GM12891 (cell line): ENCODE results near the gene GPATCH3.
A peak's percentile ranks its signal among the peaks of the same experiment; 100 is the strongest.
"Not testable (repeated sequence)": the region's sequence is repeated elsewhere in the genome, so short reads cannot be mapped to it uniquely, and the experiment has no call there.

Experiments
- DNase-seq: peaks from one replicate; pipeline ENCODE4 v3.0.0; 2011; ENCODE audit warnings: low spot score; ENCODE audit not compliant: insufficient read length
- FAIRE-seq: peaks from 2 replicates; lab custom pipeline; 2011; peaks lifted over from hg19 to GRCh38; lab: Jason Lieb, UNC
- PAX5 ChIP-seq: IDR thresholded peaks from 2 replicates; pipeline ENCODE4 v1.6.1; 2011; ENCODE audit warnings: low read length, moderate library complexity, mild to moderate bottlenecking; ENCODE audit not compliant: insufficient read depth, severe bottlenecking
- POLR2A ChIP-seq: IDR thresholded peaks from 2 replicates; pipeline ENCODE4 v1.6.1; 2011; ENCODE audit warnings: low read depth, low read length, control low read depth
- POLR2AphosphoS5 ChIP-seq: IDR thresholded peaks from 2 replicates; pipeline ENCODE4 v1.6.1; 2011; ENCODE audit warnings: low read depth, low read length, control low read depth
- POU2F2 ChIP-seq: IDR thresholded peaks from 2 replicates; pipeline ENCODE4 v1.6.1; 2011; ENCODE audit warnings: low read depth, mild to moderate bottlenecking, control low read depth, low read length, moderate library complexity
- SPI1 ChIP-seq: IDR thresholded peaks from 2 replicates; pipeline ENCODE4 v1.6.1; 2011; ENCODE audit warnings: low read depth, low read length, control low read depth
- TAF1 ChIP-seq: IDR thresholded peaks from 2 replicates; pipeline ENCODE4 v1.6.1; 2011; ENCODE audit warnings: low read depth, low read length, control low read depth

The GPATCH3 gene

DNA sequence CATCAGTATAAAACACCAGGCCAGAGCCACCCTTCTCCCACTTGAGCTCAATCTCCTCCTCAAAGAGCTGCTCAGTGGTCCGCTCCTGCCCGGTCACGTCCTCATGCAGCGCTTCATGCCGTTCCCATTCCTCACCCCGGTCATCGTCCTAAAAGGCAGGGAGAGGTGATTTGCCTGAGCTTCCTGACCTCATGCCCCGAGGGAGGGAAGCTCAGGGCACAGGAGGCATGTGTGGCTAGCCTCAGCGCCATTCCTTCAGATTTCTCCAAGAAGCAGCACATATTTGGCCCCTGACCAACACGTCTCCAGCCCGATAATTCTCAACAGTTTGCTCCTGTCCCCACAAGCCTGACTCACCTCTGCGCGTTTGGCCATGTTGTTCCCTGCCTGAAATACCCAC lies 6.0 kb downstream of the GPATCH3 start:
- TF ChIP-seq SPI1: no peak
- no peak for TF ChIP-seq POU2F2
- TF ChIP-seq PAX5: no peak
- no peak for TF ChIP-seq POLR2AphosphoS5
- no peak for TF ChIP-seq TAF1
- no peak for TF ChIP-seq POLR2A
- no peak for FAIRE-seq

GRCh38 chr1:26890467-26890796 lies 9.8 kb downstream of the GPATCH3 start:
- no peak for TF ChIP-seq POLR2A
- no peak for TF ChIP-seq TAF1
- TF ChIP-seq SPI1: no peak
- TF ChIP-seq POU2F2: no peak
- TF ChIP-seq POLR2AphosphoS5: no peak
- TF ChIP-seq PAX5: no peak
- no peak for DNase-seq
- FAIRE-seq: no peak

More for the DNA sequence above, 6.0 kb downstream of the GPATCH3 start:
- DNase-seq: no peak

- peak; percentile 96 for TF ChIP-seq POLR2A
- TF ChIP-seq POLR2AphosphoS5: peak; percentile 97
- peak; percentile 73 for TF ChIP-seq TAF1
- peak; percentile 64; the same call in 1 of the 2 replicates for TF ChIP-seq POU2F2
- TF ChIP-seq PAX5: no peak
- peak; percentile 79 for TF ChIP-seq SPI1
- peak; percentile 99 for FAIRE-seq
These were observed 10.5 kb downstream of the GPATCH3 start, which contains the start of gene GPN2 for GRCh38 chr1:26889551-26890466. TSS of gene GPN2 (minus strand) at chr1:26890283. CDS start at chr1:26890096, 187 bp downstream.

DNA sequence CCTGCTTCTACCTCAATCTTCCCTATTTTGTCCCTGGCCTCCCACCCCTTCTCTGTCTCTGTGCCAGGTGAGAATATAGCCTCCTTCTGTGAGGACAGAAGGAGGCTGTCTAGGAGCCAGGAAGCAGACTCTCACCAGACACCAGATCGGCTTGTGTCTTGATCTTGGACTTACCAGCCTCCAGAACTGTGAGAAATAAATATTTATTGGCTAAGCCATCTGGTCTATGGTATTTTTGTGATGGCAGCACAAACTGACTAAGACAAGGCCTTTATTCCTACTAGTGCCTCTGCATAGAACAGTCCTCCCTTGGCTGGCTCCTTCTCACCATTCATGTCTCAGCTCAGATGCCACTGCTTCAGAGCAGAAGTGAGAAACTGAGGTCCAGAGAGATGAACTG lies 12.0 kb downstream of the GPATCH3 start:
- DNase-seq (no peak), FAIRE-seq (no peak)
- TF ChIP-seq PAX5 (no peak), POLR2AphosphoS5 (no peak)

More at GRCh38 chr1:26889551-26890466, 10.5 kb downstream of the GPATCH3 start, which contains the start of gene GPN2:
- DNase-seq: peak; percentile 93

DNA sequence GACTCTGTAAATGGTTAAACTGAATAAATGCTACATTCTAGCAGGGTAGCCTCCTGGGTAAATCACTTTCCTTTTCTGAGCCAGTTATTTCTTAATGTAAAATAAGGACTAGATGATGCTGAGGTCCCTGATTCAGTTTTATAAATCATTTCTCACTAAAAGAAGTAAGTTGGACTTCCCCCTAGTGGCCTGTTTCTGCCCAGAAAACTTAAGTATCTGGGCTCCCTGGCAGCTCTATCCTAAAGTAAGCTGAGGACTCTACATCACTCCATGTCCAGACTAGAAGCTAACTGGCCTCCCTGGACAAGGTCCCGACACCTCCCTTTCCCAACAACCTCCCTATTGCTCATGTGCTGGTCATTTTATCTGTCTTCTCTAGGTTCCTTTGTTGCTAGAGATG lies 13.1 kb downstream of the GPATCH3 start:
- no peak for DNase-seq
- FAIRE-seq: no peak

GRCh38 chr1:26882696-26883463 lies 17.4 kb downstream of the GPATCH3 start:
- no peak for DNase-seq
- TF ChIP-seq POU2F2 (no peak), PAX5 (no peak), POLR2AphosphoS5 (no peak), SPI1 (no peak), TAF1 (no peak), POLR2A (no peak)
- no peak for FAIRE-seq

More for the DNA sequence above, 13.1 kb downstream of the GPATCH3 start:
- TF ChIP-seq TAF1: no peak
- no peak for TF ChIP-seq POLR2A
- TF ChIP-seq PAX5: no peak
- TF ChIP-seq SPI1: no peak
- TF ChIP-seq POLR2AphosphoS5: no peak
- no peak for TF ChIP-seq POU2F2

DNA sequence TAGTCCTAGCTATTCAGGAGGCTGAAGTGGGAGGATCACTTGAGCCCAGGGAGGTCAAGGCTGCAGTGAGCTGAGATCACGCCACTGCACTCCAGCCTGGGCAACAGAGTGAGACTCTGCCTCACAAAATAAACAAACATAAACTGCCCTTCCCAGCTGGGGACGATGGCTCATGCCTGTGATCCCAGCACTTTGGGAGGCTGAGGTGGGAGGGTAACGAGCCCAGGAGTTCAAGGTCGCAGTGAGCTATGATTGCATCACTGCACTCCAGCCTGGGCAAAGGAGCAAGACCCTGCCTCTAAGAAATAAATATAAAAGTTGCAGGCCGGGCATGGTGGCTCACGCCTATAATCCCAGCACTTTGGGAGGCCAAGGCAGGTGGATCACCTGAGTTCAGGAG lies 18.7 kb downstream of the GPATCH3 start:
- DNase-seq, FAIRE-seq: not testable (repeated sequence)

DNA sequence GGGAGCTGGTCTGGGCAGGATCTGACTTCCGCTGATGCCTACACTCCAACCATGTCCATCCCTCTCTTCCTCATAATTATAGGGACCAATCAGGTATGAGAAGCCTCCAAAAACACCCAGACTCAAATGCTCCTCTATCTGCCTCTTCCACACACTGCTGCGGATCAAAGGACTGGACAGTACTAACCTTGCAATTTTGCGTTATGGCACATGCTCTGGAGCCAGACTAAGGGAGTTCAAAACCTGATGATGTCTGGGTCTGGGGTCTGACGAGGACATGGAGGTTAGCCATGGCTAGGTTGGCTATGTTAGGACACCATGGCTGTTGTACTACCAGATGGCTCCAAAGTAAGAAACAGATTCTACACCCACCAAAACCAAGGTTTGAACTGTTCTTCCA lies 20.5 kb downstream of the GPATCH3 start:
- FAIRE-seq (no peak), DNase-seq (no peak)
- TF ChIP-seq POLR2A: no peak
- TF ChIP-seq POLR2AphosphoS5: no peak
- no peak for TF ChIP-seq SPI1
- no peak for TF ChIP-seq POU2F2
- no peak for TF ChIP-seq TAF1

DNA sequence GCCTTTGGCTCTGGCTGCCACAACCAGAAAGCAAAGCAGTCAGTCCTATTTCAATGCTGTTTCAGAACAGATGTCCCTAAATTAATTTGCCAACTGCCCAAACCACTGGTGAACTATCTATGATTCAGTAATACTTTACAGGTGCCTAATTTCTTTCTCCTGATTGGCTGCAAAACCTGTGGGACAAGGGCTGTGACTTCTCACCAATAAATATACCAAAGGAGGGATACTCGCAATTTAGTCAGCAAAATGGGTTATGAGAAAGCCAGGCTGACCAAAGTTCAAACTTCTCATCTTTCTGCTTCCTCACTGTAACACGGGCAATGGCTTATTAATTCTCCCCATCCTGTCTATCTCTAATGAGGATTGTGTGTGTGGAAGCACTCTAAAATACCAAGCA lies 22.9 kb downstream of the GPATCH3 start:
- DNase-seq (no peak), FAIRE-seq (no peak)
- TF ChIP-seq PAX5 (no peak), POLR2AphosphoS5 (no peak), TAF1 (no peak), POU2F2 (no peak), POLR2A (no peak), SPI1 (no peak)
